GM12872 (cell line): Measurements from ENCODE around the gene GRIK2.

Source experiments
- CTCF ChIP-seq: IDR thresholded peaks from 3 replicates; pipeline ENCODE4 v1.5.1; 2011; ENCODE audit warnings: low read depth, mild to moderate bottlenecking, low read length, moderate library complexity; ENCODE audit not compliant: insufficient read depth

The GRIK2 gene

GRCh38 chr6:101994521-101994920 lies 601.0 kb downstream of the GRIK2 start:
- no peak for TF ChIP-seq CTCF

- TF ChIP-seq CTCF, result no peak
Measured at GRCh38 chr6:102015431-102015830, 621.9 kb downstream of the GRIK2 start.

GRCh38 chr6:102022281-102022680 lies 628.8 kb downstream of the GRIK2 start:
- no peak for TF ChIP-seq CTCF

- no peak for TF ChIP-seq CTCF
Measured at GRCh38 chr6:102022803-102023202, 629.3 kb downstream of the GRIK2 start.

- no peak for TF ChIP-seq CTCF
Measured at GRCh38 chr6:102023977-102024657, 630.6 kb downstream of the GRIK2 start.

GRCh38 chr6:102026649-102027048 lies 633.1 kb downstream of the GRIK2 start:
- no peak for TF ChIP-seq CTCF

- no peak for TF ChIP-seq CTCF
Measured at GRCh38 chr6:102028176-102028575, 634.7 kb downstream of the GRIK2 start.

GRCh38 chr6:102038964-102039363 lies 645.5 kb downstream of the GRIK2 start:
- no peak for TF ChIP-seq CTCF
